A549 (cell line): ENCODE data around the gene LRRC61. TPM values are rescaled to one million over a fixed set of nuclear protein-coding genes. Genes with fewer than 3 reads are reported as not detected.

Experiments used
- ATAC-seq, 2 experiments: fragments of 200-7000 bp in 1 of 2; fragments of >200 bp in 1 of 2; cut with Nextera tagmentation in 1 of 2; cut with Tn5 transposase in 1 of 2; 3 replicates each; pipeline versions ENCODE4 v1.8.0 to v1.9.1; 2018 to 2020; ENCODE audit warnings: mild to moderate bottlenecking in 1 of 2, moderate library complexity in 1 of 2
- CTCF ChIA-PET: fragments of 300-600 bp; sonication (Branson Sonifier 250); formaldehyde crosslinking; extraction: SDS; loops from one replicate; lab custom pipeline; 2021; ENCODE audit warnings: antibody characterized with exemption, inconsistent platforms; lab: Yijun Ruan, JAX
- POLR2A ChIA-PET: fragments of 350-600 bp; formaldehyde crosslinking; extraction: SDS; loops from one replicate; lab custom pipeline; 2021; ENCODE audit warnings: antibody characterized with exemption, inconsistent platforms; lab: Yijun Ruan, JAX
- DNase-seq, 2 experiments: peaks; one replicate each; pipeline versions ENCODE4 v3.0.0 to v3.0.0-alpha.2; 2011 to 2016; ENCODE audit warnings: low read depth in 1 of 2, low spot score in 1 of 2
- FAIRE-seq: peaks from 2 replicates; lab custom pipeline; 2011; peaks lifted over from hg19 to GRCh38; lab: Jason Lieb, UNC
- H3K27ac ChIP-seq, 2 experiments: fragments of >200 bp; sonication (Bioruptor Twin); formaldehyde crosslinking; 3 replicates each; pipeline ENCODE4 v1.5.1; 2016 to 2017
- H3K4me1 ChIP-seq: fragments of >200 bp; sonication (Bioruptor Twin); formaldehyde crosslinking; 3 replicates; pipeline ENCODE4 v1.6.1; 2016
- H3K4me2 ChIP-seq: fragments of >200 bp; sonication (Bioruptor Twin); formaldehyde crosslinking; 3 replicates; pipeline ENCODE4 v1.6.1; 2016
- H3K4me3 ChIP-seq: fragments of >200 bp; sonication (Bioruptor Twin); formaldehyde crosslinking; 3 replicates; pipeline ENCODE4 v1.5.1; 2016
- H3K9me3 ChIP-seq: fragments of >200 bp; sonication (Bioruptor Twin); formaldehyde crosslinking; 3 replicates; pipeline ENCODE4 v1.6.1; 2016
- BCL3 ChIP-seq: fragments of >200 bp; sonication (Bioruptor Twin); formaldehyde crosslinking; IDR thresholded peaks from 3 replicates; pipeline ENCODE4 v1.6.1; 2016
- CBX2 ChIP-seq: fragments of 200-600 bp; sonication (generic); IDR thresholded peaks from 2 replicates; pipeline ENCODE4 v1.6.1; 2016; ENCODE audit warnings: low read depth, mild to moderate bottlenecking, borderline replicate concordance
- CBX8 ChIP-seq: fragments of 200-600 bp; sonication (generic); IDR thresholded peaks from 2 replicates; pipeline ENCODE4 v1.6.1; 2016
- CTCF ChIP-seq: fragments of >200 bp; sonication (Bioruptor Twin); formaldehyde crosslinking; IDR thresholded peaks from 3 replicates; pipeline ENCODE4 v1.5.1; 2016
- E2F6 ChIP-seq: IDR thresholded peaks from 2 replicates; pipeline ENCODE4 v1.6.1; 2012; ENCODE audit warnings: low read depth, borderline replicate concordance
- EHF ChIP-seq: fragments of 250-450 bp; sonication (Bioruptor Pico); IDR thresholded peaks from 2 replicates; pipeline ENCODE4 v1.5.0; 2020; ENCODE audit warnings: mild to moderate bottlenecking
- FOXS1 ChIP-seq: fragments of 250-450 bp; sonication (Bioruptor Pico); IDR thresholded peaks from 2 replicates; pipeline ENCODE4 v1.5.0; 2020; ENCODE audit warnings: mild to moderate bottlenecking, moderate library complexity
- HEYL ChIP-seq: fragments of 250-450 bp; sonication (Bioruptor Pico); IDR thresholded peaks from 2 replicates; pipeline ENCODE4 v1.8.0; 2021; ENCODE audit warnings: mild to moderate bottlenecking, moderate library complexity
- HOXB13 ChIP-seq: fragments of 250-450 bp; sonication (Bioruptor Pico); IDR thresholded peaks from 2 replicates; pipeline ENCODE4 v1.5.0; 2020; ENCODE audit warnings: low read depth, mild to moderate bottlenecking, moderate library complexity
- JUN ChIP-seq, 2 experiments: fragments of >200 bp; sonication (Bioruptor Twin); formaldehyde crosslinking; IDR thresholded peaks; 2 replicates in 1 of 2; 3 replicates in 1 of 2; pipeline ENCODE4 v1.6.1; 2016 to 2017
- JUNB ChIP-seq: fragments of >200 bp; sonication (Bioruptor Twin); formaldehyde crosslinking; IDR thresholded peaks from 2 replicates; pipeline ENCODE4 v1.6.1; 2016
- KDM5A ChIP-seq: fragments of 200-600 bp; sonication (generic); IDR thresholded peaks from 2 replicates; pipeline ENCODE4 v1.6.1; 2016; ENCODE audit warnings: antibody characterized with exemption, mild to moderate bottlenecking
- MAFK ChIP-seq: fragments of 450-650 bp; IDR thresholded peaks from 2 replicates; pipeline ENCODE4 v1.6.1; 2014; ENCODE audit not compliant: partially characterized antibody
- MAX ChIP-seq: IDR thresholded peaks from 2 replicates; pipeline ENCODE4 v1.6.1; 2012
- NFE2L2 ChIP-seq: fragments of 150-350 bp; conservative IDR thresholded peaks from 2 replicates; pipeline ENCODE4 v1.6.1; 2014; ENCODE audit warnings: low read length
- PBX3 ChIP-seq: IDR thresholded peaks from 2 replicates; pipeline ENCODE4 v1.6.1; 2012
- PHF8 ChIP-seq: fragments of 200-600 bp; sonication (generic); IDR thresholded peaks from 2 replicates; pipeline ENCODE4 v1.6.1; 2016; ENCODE audit warnings: low read depth, mild to moderate bottlenecking, antibody characterized with exemption, moderate library complexity, borderline replicate concordance
- RAD21 ChIP-seq, 2 experiments: fragments of >200 bp in 1 of 2; sonication (Bioruptor Twin) in 1 of 2; formaldehyde crosslinking in 1 of 2; IDR thresholded peaks in 1 of 2; conservative IDR thresholded peaks in 1 of 2; 2 replicates in 1 of 2; 3 replicates in 1 of 2; pipeline ENCODE4 v1.6.1; 2012 to 2018; ENCODE audit warnings: inconsistent platforms in 1 of 2
- RARB ChIP-seq: fragments of 250-450 bp; sonication (Bioruptor Pico); IDR thresholded peaks from 2 replicates; pipeline ENCODE4 v1.8.0; 2021; ENCODE audit warnings: mild to moderate bottlenecking, moderate library complexity
- SMC3 ChIP-seq: fragments of >200 bp; sonication (Bioruptor Twin); formaldehyde crosslinking; IDR thresholded peaks from 3 replicates; pipeline ENCODE4 v1.6.1; 2018; ENCODE audit warnings: inconsistent platforms
- TFCP2L1 ChIP-seq: fragments of 250-450 bp; sonication (Bioruptor Pico); IDR thresholded peaks from 2 replicates; pipeline ENCODE4 v1.5.0; 2021; ENCODE audit warnings: mild to moderate bottlenecking
- ZFP36 ChIP-seq: fragments of 450-650 bp; IDR thresholded peaks from 2 replicates; pipeline ENCODE4 v1.6.1; 2014; ENCODE audit warnings: borderline replicate concordance; ENCODE audit not compliant: partially characterized antibody
- ZSCAN20 ChIP-seq: fragments of 250-450 bp; sonication (Bioruptor Pico); IDR thresholded peaks from 2 replicates; pipeline ENCODE4 v1.8.0; 2022; ENCODE audit warnings: mild to moderate bottlenecking, moderate library complexity
- WGBS: methylation state at CpG from one replicate; pipeline ENCODE4 v1.1.6; 2017; ENCODE audit errors: missing lambda C conversion rate; 5-methylcytosine and 5-hydroxymethylcytosine counted together
- polyA plus RNA-seq, 4 experiments: library from polyadenylated mRNA; depleted of rRNA in 3 of 4; stranded (reverse); fragments of >200 nt; fragmentation: RNase III in 1 of 4; extraction: RNeasy Plus Mini Kit Qiagen cat#74134 plus additional on column Dnase treatment in 1 of 4; gene quantifications; 2 replicates in 3 of 4; 3 replicates in 1 of 4; pipeline ENCODE4 v1.2.3, GENCODE V29; 2011 to 2017

The LRRC61 gene
- polyA plus RNA-seq, 2 of the 4 experiments (the other 2 are of a cell fraction), result 0.19 to 0.22 TPM

GRCh38 chr7:150380463-150380862 is 57.3 kb downstream of the LRRC61 start:
- CTCF ChIA-PET, result interaction anchor here (0.8 to 1.0 kb wide), 2 partner anchors 24 to 41 kb away, joined by 3 to 4 read pairs; no protein-coding TSS in a partner anchor

GRCh38 chr7:150381096-150381495 is 57.9 kb downstream of the LRRC61 start:
- Histone ChIP-seq H3K4me1 (peaks cover 33% of the 10 kb centered on the region), H3K27ac (no peak overlapping the region), H3K9me3 (no peaks in the 10 kb centered on the region), H3K4me2 (no peak overlapping the region; the same call in 2 of the 3 replicates), H3K4me3 (no peak overlapping the region)
- no peak for ATAC-seq
- no peak for FAIRE-seq
- POLR2A ChIA-PET, result no interaction called here
- WGBS, result 91% methylated on average over 9 of the region's 9 CpGs
- no peak for DNase-seq
- CTCF ChIA-PET, result interaction anchor here (0.8 to 1.0 kb wide), 2 partner anchors 25 to 40 kb away, joined by 3 to 4 read pairs; no protein-coding TSS in a partner anchor
- no peak for TF ChIP-seq RARB (CRISPR knock-in tag)
- no peak for TF ChIP-seq HEYL (CRISPR knock-in tag)
- TF ChIP-seq CTCF, result no peak
- no peak for TF ChIP-seq HOXB13
- TF ChIP-seq ZFP36, result no peak
- TF ChIP-seq ZSCAN20 (CRISPR knock-in tag), result no peak
- no peak for TF ChIP-seq MAX
- no peak for TF ChIP-seq PHF8
- no peak for TF ChIP-seq TFCP2L1 (CRISPR knock-in tag)
- no peak for TF ChIP-seq RAD21 (conservative IDR thresholded peaks at IDR 0.05 in 1 of 2, IDR thresholded peaks at IDR 0.05 in 1 of 2)
- no peak for TF ChIP-seq KDM5A
- TF ChIP-seq NFE2L2, result no peak
- no peak for TF ChIP-seq BCL3
- TF ChIP-seq SMC3, result no peak

More at GRCh38 chr7:150380463-150380862, 57.3 kb downstream of the LRRC61 start:
- Histone ChIP-seq H3K4me2 (peak overlapping the region; percentile 79), H3K4me1 (peaks cover 37% of the 10 kb centered on the region), H3K27ac (peak overlapping the region; percentile 97 to 100), H3K4me3 (peak overlapping the region; percentile 90; the same call in 2 of the 3 replicates), H3K9me3 (no peaks in the 10 kb centered on the region)
- POLR2A ChIA-PET, result no interaction called here
- DNase-seq (no peak), ATAC-seq (no peak), FAIRE-seq (no peak)
- WGBS, result 88% methylated on average over 11 of the region's 11 CpGs
- no peak for TF ChIP-seq JUNB
- no peak for TF ChIP-seq CTCF
- no peak for TF ChIP-seq SMC3
- no peak for TF ChIP-seq TFCP2L1 (CRISPR knock-in tag)
- TF ChIP-seq MAFK, result no peak
- no peak for TF ChIP-seq FOXS1 (CRISPR knock-in tag)
- TF ChIP-seq EHF (CRISPR knock-in tag), result no peak
- no peak for TF ChIP-seq E2F6
- TF ChIP-seq ZFP36, result no peak
- no peak for TF ChIP-seq PBX3
- no peak for TF ChIP-seq CBX2
- no peak for TF ChIP-seq JUN (IDR thresholded peaks at IDR 0.05)
- TF ChIP-seq CBX8, result no peak
- no peak for TF ChIP-seq KDM5A
- no peak for TF ChIP-seq BCL3
- TF ChIP-seq RAD21 (conservative IDR thresholded peaks at IDR 0.05 in 1 of 2, IDR thresholded peaks at IDR 0.05 in 1 of 2), result no peak
